Small intestine (tissue), 7 donors: Measurements from ENCODE around the gene SCRN1. TPM values are rescaled to one million over a fixed set of nuclear protein-coding genes. Genes with fewer than 3 reads are reported as not detected.

ENCODE experiments used
- DNase-seq, 2 donors: peaks; one replicate each; pipeline versions ENCODE4 v3.0.0 to v3.0.0-alpha.2; 2013
- FAIRE-seq: peaks from 2 replicates; lab custom pipeline; 2012; peaks lifted over from hg19 to GRCh38; lab: Jason Lieb, UNC
- H3K27ac ChIP-seq, 3 donors: one replicate each; pipeline ENCODE4 v1.5.1; 2013; ENCODE audit warnings: low read length in 2 of 3, mild to moderate bottlenecking in 2 of 3, control low read depth in 1 of 3, inconsistent platforms in 1 of 3, low read depth in 1 of 3, moderate library complexity in 1 of 3
- H3K27me3 ChIP-seq, 3 donors: one replicate each; pipeline ENCODE4 v1.6.1; 2013; ENCODE audit warnings: low read length in 3 of 3, inconsistent platforms in 1 of 3; ENCODE audit not compliant: control insufficient read depth in 3 of 3, insufficient read depth in 3 of 3
- H3K36me3 ChIP-seq, 3 donors: one replicate each; pipeline ENCODE4 v1.6.1; 2013; ENCODE audit warnings: low read length in 3 of 3, inconsistent platforms in 1 of 3, low read depth in 1 of 3, mild to moderate bottlenecking in 1 of 3, moderate library complexity in 1 of 3; ENCODE audit not compliant: control insufficient read depth in 3 of 3, insufficient read depth in 2 of 3
- H3K4me1 ChIP-seq, 3 donors: one replicate each; pipeline ENCODE4 v1.6.1; 2013; ENCODE audit warnings: low read length in 2 of 3, inconsistent platforms in 1 of 3, low read depth in 1 of 3, mild to moderate bottlenecking in 1 of 3, moderate library complexity in 1 of 3; ENCODE audit not compliant: control insufficient read depth in 3 of 3, insufficient read depth in 2 of 3
- H3K4me3 ChIP-seq, 3 donors: one replicate each; pipeline ENCODE4 v1.5.1; 2013; ENCODE audit warnings: low read length in 3 of 3, control low read depth in 1 of 3, inconsistent platforms in 1 of 3, low read depth in 1 of 3, mild to moderate bottlenecking in 1 of 3, moderate library complexity in 1 of 3
- H3K9me3 ChIP-seq, 2 donors: one replicate each; pipeline ENCODE4 v1.6.1; 2013; ENCODE audit warnings: low read depth in 1 of 2, low read length in 1 of 2; ENCODE audit not compliant: control insufficient read depth in 2 of 2, insufficient read depth in 1 of 2
- WGBS, 3 donors: extraction: QIAGEN DNeasy Blood & Tissue Kit; methylation state at CpG; one replicate each; pipeline ENCODE4 v1.1.7; 2013; 5-methylcytosine and 5-hydroxymethylcytosine counted together
- polyA plus RNA-seq, 4 donors: library from polyadenylated mRNA; stranded (reverse) in 3 of 4; unstranded in 1 of 4; fragments of 200-250 nt in 3 of 4; fragments of 120-200 nt in 1 of 4; gene quantifications; one replicate each; pipeline versions ENCODE4 v1.2.1 to v1.2.3, GENCODE V29; 2013
- donor health status: healthy with polysubstance abuse.
- donor health status: control.
- donor health status: control.
- donor health status: Bipolar disorder and iron deficiency.
- donor health status: healthy.

Gene SCRN1
- polyA plus RNA-seq, 4 donors = 1.3 to 16.9 (median 7.4) TPM

GRCh38 chr7:29877196-29877595 lies 112.4 kb downstream of the SCRN1 start:
- peaks cover 0 to 2% (median 0%) of the 10 kb centered on the region in 3 donors for H3K27me3 ChIP-seq
- peaks cover 0 to 20% (median 3%) of the 10 kb centered on the region in 3 donors for H3K36me3 ChIP-seq
- no peaks in the 10 kb centered on the region for H3K9me3 ChIP-seq
- FAIRE-seq (no peak), DNase-seq (peak in 1 of 2 donors; percentile 18)
- H3K27ac ChIP-seq = no peak overlapping the region
- 14 to 35% (median 22%) methylated on average over 3 of the region's 3 CpGs for WGBS, 3 donors
- H3K4me3 ChIP-seq = no peak overlapping the region
- H3K4me1 ChIP-seq = no peaks in the 10 kb centered on the region

- H3K27me3 ChIP-seq = peaks cover 0 to 2% (median 0%) of the 10 kb centered on the region in 3 donors
- no peaks in the 10 kb centered on the region for H3K9me3 ChIP-seq
- H3K27ac ChIP-seq = no peak overlapping the region
- no peak overlapping the region for H3K4me3 ChIP-seq
- H3K36me3 ChIP-seq = peaks cover 0 to 16% (median 3%) of the 10 kb centered on the region in 3 donors
- H3K4me1 ChIP-seq = no peaks in the 10 kb centered on the region
- DNase-seq (no peak), FAIRE-seq (no peak)
- WGBS, 3 donors = 95 to 96% (median 95%) methylated on average over 13 of the region's 13 CpGs
Observed at GRCh38 chr7:29875741-29876140, 113.9 kb downstream of the SCRN1 start.

- no peaks in the 10 kb centered on the region for H3K9me3 ChIP-seq
- DNase-seq (no peak), FAIRE-seq (no peak)
- H3K4me1 ChIP-seq = no peaks in the 10 kb centered on the region
- 88 to 95% (median 93%) methylated on average over 4 of the region's 4 CpGs for whole genome bisulfite sequencing, 3 donors
- H3K27ac ChIP-seq = no peak overlapping the region
- no peak overlapping the region for H3K4me3 ChIP-seq
- H3K36me3 ChIP-seq = peaks cover 0 to 14% (median 0%) of the 10 kb centered on the region in 3 donors
- H3K27me3 ChIP-seq = peaks cover 0 to 2% (median 0%) of the 10 kb centered on the region in 3 donors
Observed at GRCh38 chr7:29873644-29874294, 115.8 kb downstream of the SCRN1 start.

GRCh38 chr7:29871787-29872398 lies 117.7 kb downstream of the SCRN1 start:
- FAIRE-seq (no peak), DNase-seq (no peak)
- Histone ChIP-seq H3K27me3 (peaks cover 0 to 2% (median 0%) of the 10 kb centered on the region in 3 donors), H3K4me1 (no peaks in the 10 kb centered on the region), H3K27ac (no peak overlapping the region), H3K9me3 (no peaks in the 10 kb centered on the region), H3K4me3 (no peak overlapping the region), H3K36me3 (peaks cover 0 to 11% (median 0%) of the 10 kb centered on the region in 3 donors)
- 61 to 85% (median 70%) methylated on average over 5 of the region's 5 CpGs for WGBS, 3 donors

Other genes starting within 250 kb of the SCRN1 start
- gene WIPF3, start 183.3 kb downstream of the SCRN1 start, polyA plus RNA-seq = 10 to 100 TPM in 1 of 4 donors, 1 to 10 TPM in 3; 1.1 to 28.5 (median 1.7) TPM
- 10 to 100 TPM in 1 of 4 donors, 1 to 10 TPM in 1, under 1 TPM in 2; 0.45 to 11.1 (median 1.8) TPM for gene FKBP14, start 36.9 kb upstream of the SCRN1 start, polyA plus RNA-seq
- gene PLEKHA8, start 38.6 kb upstream of the SCRN1 start, polyA plus RNA-seq = 1 to 10 TPM; 3.8 to 5.0 (median 4.4) TPM
- 10 to 100 TPM in 2 of 4 donors, 1 to 10 TPM in 2; 2.2 to 11.1 (median 7.0) TPM for gene MTURN, start 145.2 kb upstream of the SCRN1 start, polyA plus RNA-seq